OCI-LY7 (cell line): ENCODE results near the gene C16orf86. TPM values are rescaled to one million over a fixed set of nuclear protein-coding genes. Genes with fewer than 3 reads are reported as not detected.

Experiments
- BruUV-seq: library from RNA; stranded (reverse); fragments of 400-500 nt; replicated peaks from 2 replicates; lab custom pipeline; 2021; lab: Mats Ljungman, UMichigan
- CTCF ChIA-PET: fragments of 300-600 bp; sonication (Branson Sonifier 250); formaldehyde crosslinking; loops from one replicate; lab custom pipeline; 2022; ENCODE audit warnings: antibody characterized with exemption; ENCODE audit not compliant: unreplicated experiment; lab: Charles Lee
- POLR2A ChIA-PET: fragments of 300-600 bp; sonication (Branson Sonifier 250); formaldehyde crosslinking; loops from one replicate; lab custom pipeline; 2022; ENCODE audit warnings: antibody characterized with exemption; lab: Charles Lee
- DNase-seq: peaks from one replicate; pipeline ENCODE4 v3.0.0-alpha.2; 2015; ENCODE audit warnings: low spot score
- H2AFZ ChIP-seq: fragments of 200-600 bp; sonication (generic), shearing (Covaris generic); 2 replicates; pipeline ENCODE4 v1.6.1; 2014; ENCODE audit warnings: mild to moderate bottlenecking, antibody characterized with exemption, low read length, moderate library complexity
- H3K27ac ChIP-seq: fragments of 200-600 bp; sonication (generic); 2 replicates; pipeline ENCODE4 v1.5.1; 2014; ENCODE audit warnings: mixed run types, low read depth, mild to moderate bottlenecking, moderate library complexity, low read length, inconsistent platforms; ENCODE audit not compliant: poor library complexity, severe bottlenecking
- H3K36me3 ChIP-seq: fragments of 200-600 bp; sonication (generic); 2 replicates; pipeline ENCODE4 v1.6.1; 2014; ENCODE audit warnings: mild to moderate bottlenecking, antibody characterized with exemption, low read length, moderate library complexity, mixed read lengths; ENCODE audit not compliant: insufficient read depth
- H3K4me1 ChIP-seq: fragments of 200-600 bp; sonication (generic); 2 replicates; pipeline ENCODE4 v1.5.1; 2014; ENCODE audit warnings: mild to moderate bottlenecking, low read length; ENCODE audit not compliant: insufficient read depth, poor library complexity, severe bottlenecking
- H3K4me2 ChIP-seq: fragments of 200-600 bp; sonication (generic); 2 replicates; pipeline ENCODE4 v1.6.1; 2014; ENCODE audit warnings: mild to moderate bottlenecking, low read length
- H3K4me3 ChIP-seq: fragments of 200-600 bp; sonication (generic); 2 replicates; pipeline ENCODE4 v1.5.1; 2014; ENCODE audit warnings: mild to moderate bottlenecking, low read depth, low read length; ENCODE audit not compliant: poor library complexity, severe bottlenecking
- H3K79me2 ChIP-seq: fragments of 200-600 bp; sonication (generic); 2 replicates; pipeline ENCODE4 v1.6.1; 2016; ENCODE audit warnings: low read depth, mild to moderate bottlenecking, low read length, moderate library complexity, mixed read lengths; ENCODE audit not compliant: insufficient read depth
- H3K9me2 ChIP-seq: fragments of 200-600 bp; sonication (generic); 2 replicates; pipeline ENCODE4 v1.6.1; 2016; ENCODE audit warnings: mild to moderate bottlenecking, low read length, mixed read lengths; ENCODE audit not compliant: insufficient read depth
- H3K9me3 ChIP-seq: fragments of 200-600 bp; sonication (generic); 2 replicates; pipeline ENCODE4 v1.6.1; 2014; ENCODE audit warnings: mild to moderate bottlenecking, mixed run types, low read length, mixed read lengths
- H4K20me1 ChIP-seq: fragments of 200-600 bp; sonication (generic); 2 replicates; pipeline ENCODE4 v1.6.1; 2014; ENCODE audit warnings: mild to moderate bottlenecking, antibody characterized with exemption, low read length, moderate library complexity, mixed read lengths; ENCODE audit not compliant: insufficient read depth
- EZH2phosphoT487 ChIP-seq: fragments of 200-600 bp; sonication (generic); IDR thresholded peaks from 2 replicates; pipeline ENCODE4 v1.6.1; 2018; ENCODE audit warnings: low read depth, borderline replicate concordance, mild to moderate bottlenecking, mixed run types, antibody characterized with exemption, low read length, moderate library complexity, mixed read lengths
- intact Hi-C: fragments of 100-400 bp; cut with micrococcal nuclease; formaldehyde crosslinking; loops from one replicate; pipeline ENCODE4 v1.10.0; 2022; ENCODE audit not compliant: unreplicated experiment
- total RNA-seq, 2 experiments: library from RNA; depleted of rRNA in 1 of 2; stranded (reverse); fragments of >200 nt in 1 of 2; shearing (Covaris generic) in 1 of 2; gene quantifications; 2 replicates each; pipeline ENCODE4 v1.2.3, GENCODE V29; 2014 to 2022
- TF ChIP-seq, protein P1 (sequence below): fragments of 200-600 bp; sonication (generic); conservative IDR thresholded peaks from 2 replicates; pipeline ENCODE4 v1.5.1; 2014; ENCODE audit warnings: mild to moderate bottlenecking, antibody characterized with exemption, low read length, moderate library complexity, mixed read lengths

C16orf86 gene
- total RNA-seq, 2 experiments from 2014 or later: 4.7 to 7.8 TPM

DNA sequence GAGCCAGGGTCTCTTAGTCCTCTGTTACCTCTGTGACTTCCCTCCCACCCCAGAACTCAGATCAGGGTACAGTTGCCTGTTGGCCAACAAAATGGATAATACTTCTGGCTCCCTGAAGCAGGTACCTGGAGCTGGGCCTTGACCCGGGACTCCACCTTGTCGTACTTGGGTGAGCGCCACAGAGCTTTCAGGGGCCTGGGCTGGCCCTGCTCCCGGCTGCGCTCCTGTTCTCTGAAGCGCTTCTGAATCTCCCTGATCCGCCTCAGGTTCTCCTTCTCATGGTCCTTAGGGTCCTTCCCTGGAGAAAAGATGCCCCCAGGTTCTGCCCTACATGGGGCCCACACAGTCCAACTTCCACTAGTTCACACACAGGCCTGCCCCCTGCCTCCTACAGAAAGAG is 1.7 kb upstream of the C16orf86 start:
- no peak overlapping the region for H3K4me3 ChIP-seq
- H3K9me2 ChIP-seq: no peaks in the 10 kb centered on the region
- BruUV-seq: no TSS peak
- ChIA-PET POLR2A (no interaction called here), CTCF (no interaction called here)
- H4K20me1 ChIP-seq: no peaks in the 10 kb centered on the region
- DNase-seq: no peak
- intact Hi-C loops: no loop called here
- H2AFZ ChIP-seq: no peak overlapping the region
- TF ChIP-seq, protein P1, sequence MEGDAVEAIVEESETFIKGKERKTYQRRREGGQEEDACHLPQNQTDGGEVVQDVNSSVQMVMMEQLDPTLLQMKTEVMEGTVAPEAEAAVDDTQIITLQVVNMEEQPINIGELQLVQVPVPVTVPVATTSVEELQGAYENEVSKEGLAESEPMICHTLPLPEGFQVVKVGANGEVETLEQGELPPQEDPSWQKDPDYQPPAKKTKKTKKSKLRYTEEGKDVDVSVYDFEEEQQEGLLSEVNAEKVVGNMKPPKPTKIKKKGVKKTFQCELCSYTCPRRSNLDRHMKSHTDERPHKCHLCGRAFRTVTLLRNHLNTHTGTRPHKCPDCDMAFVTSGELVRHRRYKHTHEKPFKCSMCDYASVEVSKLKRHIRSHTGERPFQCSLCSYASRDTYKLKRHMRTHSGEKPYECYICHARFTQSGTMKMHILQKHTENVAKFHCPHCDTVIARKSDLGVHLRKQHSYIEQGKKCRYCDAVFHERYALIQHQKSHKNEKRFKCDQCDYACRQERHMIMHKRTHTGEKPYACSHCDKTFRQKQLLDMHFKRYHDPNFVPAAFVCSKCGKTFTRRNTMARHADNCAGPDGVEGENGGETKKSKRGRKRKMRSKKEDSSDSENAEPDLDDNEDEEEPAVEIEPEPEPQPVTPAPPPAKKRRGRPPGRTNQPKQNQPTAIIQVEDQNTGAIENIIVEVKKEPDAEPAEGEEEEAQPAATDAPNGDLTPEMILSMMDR: no peak
- no peak for TF ChIP-seq EZH2phosphoT487
- H3K27ac ChIP-seq: no peak overlapping the region
- peaks cover 45% of the 10 kb centered on the region for H3K4me1 ChIP-seq
- H3K36me3 ChIP-seq: peaks cover 1% of the 10 kb centered on the region; the same call in 1 of the 2 replicates
- H3K79me2 ChIP-seq: no peaks in the 10 kb centered on the region
- H3K9me3 ChIP-seq: no peaks in the 10 kb centered on the region
- H3K4me2 ChIP-seq: no peak overlapping the region

DNA sequence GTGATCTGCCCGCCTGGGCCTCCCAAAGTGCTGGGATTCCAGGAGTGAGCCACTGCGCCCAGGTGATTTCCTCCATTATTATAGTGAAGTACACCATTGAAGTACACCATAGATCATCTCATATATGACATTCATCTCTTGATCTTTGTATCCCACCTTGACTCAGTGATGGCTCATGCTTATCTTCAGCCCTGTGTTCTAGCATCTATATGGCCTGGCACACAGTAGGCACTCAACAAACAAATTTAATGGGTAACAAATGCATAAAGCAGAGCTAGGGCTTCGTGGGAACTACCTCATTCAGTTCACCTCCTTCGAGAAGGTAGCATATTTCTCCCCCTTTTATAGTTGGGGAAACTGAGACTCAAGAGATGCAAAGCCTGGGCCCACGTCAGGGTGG is 1.0 kb upstream of the C16orf86 start:
- Histone ChIP-seq H3K36me3 (no peaks in the 10 kb centered on the region), H3K27ac (no peak overlapping the region), H3K4me3 (peak overlapping the region; percentile 69), H3K4me2 (peak overlapping the region; percentile 93), H4K20me1 (no peaks in the 10 kb centered on the region), H3K9me3 (no peaks in the 10 kb centered on the region), H2AFZ (no peak overlapping the region), H3K4me1 (peaks cover 45% of the 10 kb centered on the region), H3K9me2 (no peaks in the 10 kb centered on the region), H3K79me2 (no peaks in the 10 kb centered on the region)
- BruUV-seq: no TSS peak
- ChIA-PET POLR2A (no interaction called here), CTCF (interaction anchor here (0.6 kb wide), 1 partner anchor 21 kb away, joined by 4 read pairs; the partner anchor contains the start of gene CARMIL2)
- intact Hi-C loops: no loop called here
- DNase-seq: no peak
- TF ChIP-seq EZH2phosphoT487: no peak
- TF ChIP-seq, protein P1: no peak

DNA sequence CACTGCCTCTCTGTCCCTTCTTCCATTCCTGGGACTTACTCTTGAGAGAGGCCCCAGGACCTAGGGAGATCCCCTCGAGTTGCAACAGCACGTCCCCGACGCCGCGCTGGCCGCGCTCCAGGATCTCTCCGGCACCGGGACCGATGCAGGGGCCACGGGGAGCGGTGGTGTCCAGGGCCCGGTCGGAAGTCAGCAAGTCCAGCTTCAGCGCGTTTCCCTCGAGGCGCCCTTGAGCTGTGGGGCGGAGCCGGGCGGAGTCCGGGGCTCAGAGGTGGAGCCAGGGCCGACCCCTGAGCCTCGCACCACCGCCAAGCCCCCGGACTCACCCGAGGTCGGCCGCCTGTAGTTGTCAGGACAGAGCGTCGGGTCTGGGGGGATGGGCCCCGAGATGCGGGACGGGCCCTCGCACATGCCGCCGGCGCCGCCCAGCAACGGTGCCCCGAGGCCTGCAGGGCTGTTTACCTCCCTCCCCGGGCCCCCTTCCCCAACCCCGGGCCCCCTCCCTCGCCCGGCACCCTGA is 522 bp upstream of the C16orf86 start:
- H3K36me3 ChIP-seq: no peaks in the 10 kb centered on the region
- H3K4me1 ChIP-seq: peaks cover 44% of the 10 kb centered on the region
- peak overlapping the region; percentile 60; the same call in 1 of the 2 replicates for H2AFZ ChIP-seq
- no peaks in the 10 kb centered on the region for H4K20me1 ChIP-seq
- no peaks in the 10 kb centered on the region for H3K9me3 ChIP-seq
- no TSS peak for BruUV-seq
- H3K9me2 ChIP-seq: no peaks in the 10 kb centered on the region
- peak overlapping the region; percentile 69 for H3K4me3 ChIP-seq
- CTCF ChIA-PET: interaction anchor here (0.6 to 1.8 kb wide), 2 partner anchors 21 to 146 kb away, joined by 4 to 6 read pairs; partner anchors contain the start of gene CARMIL2
- intact Hi-C loops: no loop called here
- DNase-seq: no peak
- H3K4me2 ChIP-seq: peak overlapping the region; percentile 93
- H3K27ac ChIP-seq: no peak overlapping the region
- POLR2A ChIA-PET: interaction anchor here (0.6 kb wide), 1 partner anchor 119 kb away, joined by 3 read pairs; no protein-coding TSS in a partner anchor
- no peaks in the 10 kb centered on the region for H3K79me2 ChIP-seq
- TF ChIP-seq, protein P1: no peak
- no peak for TF ChIP-seq EZH2phosphoT487
